GM12891 (cell line): Measurements from ENCODE around the gene IQCB1.

Experiments
- POLR2AphosphoS5 ChIP-seq: IDR thresholded peaks from 2 replicates; pipeline ENCODE4 v1.6.1; 2011; ENCODE audit warnings: low read depth, low read length, control low read depth
- TAF1 ChIP-seq: IDR thresholded peaks from 2 replicates; pipeline ENCODE4 v1.6.1; 2011; ENCODE audit warnings: low read depth, low read length, control low read depth

DNA sequence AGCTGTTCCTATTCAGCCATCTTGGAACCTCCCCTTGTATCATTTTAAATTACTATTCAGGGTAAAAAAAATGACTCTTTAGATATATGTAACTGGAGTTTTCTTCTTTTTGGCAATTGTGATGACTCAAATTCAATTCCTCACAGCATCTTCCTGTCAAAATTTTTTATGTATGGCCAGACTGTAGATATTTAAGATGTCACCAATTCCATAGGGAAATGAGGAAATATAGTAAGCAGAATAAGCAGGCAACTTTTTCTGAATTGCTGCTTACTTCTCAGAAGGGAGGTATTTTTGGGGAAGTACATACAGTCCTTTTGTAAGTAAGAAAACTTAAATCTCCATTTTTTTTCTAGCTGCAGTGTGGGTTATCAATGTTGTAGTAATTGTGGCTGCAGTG is 28.9 kb upstream of the IQCB1 start:
- TF ChIP-seq POLR2AphosphoS5 (no peak), TAF1 (no peak)
